Upper lobe of left lung (tissue), 4 donors: ENCODE measurements around the gene CUX1.

Source experiments
- POLR2A ChIP-seq, 4 donors: fragments of 450-650 bp; IDR thresholded peaks; one replicate each; pipeline ENCODE4 v1.5.1; 2016 to 2017; ENCODE audit warnings: antibody characterized with exemption in 4 of 4, mild to moderate bottlenecking in 2 of 4
- TF ChIP-seq, protein P1 (sequence below), 6 experiments: fragments of 450-650 bp in 4 of 6; fragments of 200-600 bp in 2 of 6; sonication (generic) in 2 of 6; IDR thresholded peaks; one replicate each; pipeline ENCODE4 v1.5.1; 2016 to 2019; ENCODE audit warnings: antibody characterized with exemption in 6 of 6

DNA sequence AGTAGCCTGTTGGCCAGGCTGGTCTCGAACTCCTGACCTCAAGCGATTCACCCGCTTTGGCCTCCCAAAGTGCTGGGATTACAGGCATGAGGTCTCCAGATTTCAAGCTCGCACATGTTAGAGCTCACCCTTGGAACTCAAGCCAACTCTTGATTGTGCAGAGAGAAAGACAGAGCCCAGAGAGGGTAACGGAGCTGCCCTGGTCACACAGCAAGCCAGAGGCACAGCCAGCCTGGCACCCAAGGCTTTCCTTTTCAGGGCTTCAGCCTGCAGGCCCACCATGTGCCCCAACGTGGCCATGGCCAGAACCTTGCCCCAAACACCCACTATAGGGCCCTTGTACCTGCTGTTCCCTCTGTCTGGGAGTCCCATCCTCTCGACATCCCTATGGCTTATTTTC, 49.1 kb upstream of the CUX1 start:
- TF ChIP-seq, protein P1, sequence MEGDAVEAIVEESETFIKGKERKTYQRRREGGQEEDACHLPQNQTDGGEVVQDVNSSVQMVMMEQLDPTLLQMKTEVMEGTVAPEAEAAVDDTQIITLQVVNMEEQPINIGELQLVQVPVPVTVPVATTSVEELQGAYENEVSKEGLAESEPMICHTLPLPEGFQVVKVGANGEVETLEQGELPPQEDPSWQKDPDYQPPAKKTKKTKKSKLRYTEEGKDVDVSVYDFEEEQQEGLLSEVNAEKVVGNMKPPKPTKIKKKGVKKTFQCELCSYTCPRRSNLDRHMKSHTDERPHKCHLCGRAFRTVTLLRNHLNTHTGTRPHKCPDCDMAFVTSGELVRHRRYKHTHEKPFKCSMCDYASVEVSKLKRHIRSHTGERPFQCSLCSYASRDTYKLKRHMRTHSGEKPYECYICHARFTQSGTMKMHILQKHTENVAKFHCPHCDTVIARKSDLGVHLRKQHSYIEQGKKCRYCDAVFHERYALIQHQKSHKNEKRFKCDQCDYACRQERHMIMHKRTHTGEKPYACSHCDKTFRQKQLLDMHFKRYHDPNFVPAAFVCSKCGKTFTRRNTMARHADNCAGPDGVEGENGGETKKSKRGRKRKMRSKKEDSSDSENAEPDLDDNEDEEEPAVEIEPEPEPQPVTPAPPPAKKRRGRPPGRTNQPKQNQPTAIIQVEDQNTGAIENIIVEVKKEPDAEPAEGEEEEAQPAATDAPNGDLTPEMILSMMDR (IDR thresholded peaks at IDR 0.05), result no peak
- TF ChIP-seq POLR2A (IDR thresholded peaks at IDR 0.05), result no peak
